AG09319 (cell line): ENCODE measurements around the gene LFNG.

Experiments used
- DNase-seq: peaks from one replicate; pipeline ENCODE4 v3.0.0-alpha.2; 2010; ENCODE audit warnings: low read depth; ENCODE audit errors: extremely low read depth
- TF ChIP-seq, protein P1 (sequence below): IDR thresholded peaks from 2 replicates; pipeline ENCODE4 v1.5.1; 2011; ENCODE audit warnings: low read depth, mild to moderate bottlenecking, inconsistent platforms, low read length, moderate library complexity

LFNG gene

DNA sequence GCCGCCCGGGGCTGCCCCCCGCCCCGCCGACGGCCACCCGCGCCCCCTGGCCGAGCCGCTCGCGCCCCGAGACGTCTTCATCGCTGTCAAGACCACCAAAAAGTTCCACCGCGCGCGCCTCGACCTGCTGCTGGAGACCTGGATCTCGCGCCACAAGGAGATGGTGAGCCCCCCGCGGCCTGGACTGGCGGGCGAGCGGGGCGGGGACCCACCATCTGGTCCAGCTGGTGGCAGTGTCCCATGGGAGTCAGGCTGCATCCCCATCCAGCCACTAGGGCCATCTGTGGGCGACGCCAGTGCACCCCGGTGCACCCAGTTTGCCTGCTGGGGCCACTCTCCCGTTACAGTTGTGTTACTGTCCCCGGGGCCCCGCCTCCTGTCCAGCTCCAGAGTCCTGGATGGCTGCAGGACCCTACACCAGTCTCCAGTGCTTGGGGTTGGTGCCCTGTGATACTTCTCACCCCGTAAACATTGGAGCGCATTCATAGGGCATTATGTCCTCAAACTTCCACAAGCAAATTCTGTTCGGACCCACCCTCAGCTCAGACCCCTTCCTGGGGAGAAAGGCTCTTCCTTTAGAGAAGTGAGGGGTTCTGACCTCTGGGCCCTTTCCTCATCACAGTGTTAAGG, 672 bp downstream of the LFNG start:
- TF ChIP-seq, protein P1, sequence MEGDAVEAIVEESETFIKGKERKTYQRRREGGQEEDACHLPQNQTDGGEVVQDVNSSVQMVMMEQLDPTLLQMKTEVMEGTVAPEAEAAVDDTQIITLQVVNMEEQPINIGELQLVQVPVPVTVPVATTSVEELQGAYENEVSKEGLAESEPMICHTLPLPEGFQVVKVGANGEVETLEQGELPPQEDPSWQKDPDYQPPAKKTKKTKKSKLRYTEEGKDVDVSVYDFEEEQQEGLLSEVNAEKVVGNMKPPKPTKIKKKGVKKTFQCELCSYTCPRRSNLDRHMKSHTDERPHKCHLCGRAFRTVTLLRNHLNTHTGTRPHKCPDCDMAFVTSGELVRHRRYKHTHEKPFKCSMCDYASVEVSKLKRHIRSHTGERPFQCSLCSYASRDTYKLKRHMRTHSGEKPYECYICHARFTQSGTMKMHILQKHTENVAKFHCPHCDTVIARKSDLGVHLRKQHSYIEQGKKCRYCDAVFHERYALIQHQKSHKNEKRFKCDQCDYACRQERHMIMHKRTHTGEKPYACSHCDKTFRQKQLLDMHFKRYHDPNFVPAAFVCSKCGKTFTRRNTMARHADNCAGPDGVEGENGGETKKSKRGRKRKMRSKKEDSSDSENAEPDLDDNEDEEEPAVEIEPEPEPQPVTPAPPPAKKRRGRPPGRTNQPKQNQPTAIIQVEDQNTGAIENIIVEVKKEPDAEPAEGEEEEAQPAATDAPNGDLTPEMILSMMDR: no peak
- no peak for DNase-seq

GRCh38 chr7:2520761-2521290, 1.3 kb downstream of the LFNG start:
- no peak for DNase-seq
- TF ChIP-seq, protein P1: no peak

DNA sequence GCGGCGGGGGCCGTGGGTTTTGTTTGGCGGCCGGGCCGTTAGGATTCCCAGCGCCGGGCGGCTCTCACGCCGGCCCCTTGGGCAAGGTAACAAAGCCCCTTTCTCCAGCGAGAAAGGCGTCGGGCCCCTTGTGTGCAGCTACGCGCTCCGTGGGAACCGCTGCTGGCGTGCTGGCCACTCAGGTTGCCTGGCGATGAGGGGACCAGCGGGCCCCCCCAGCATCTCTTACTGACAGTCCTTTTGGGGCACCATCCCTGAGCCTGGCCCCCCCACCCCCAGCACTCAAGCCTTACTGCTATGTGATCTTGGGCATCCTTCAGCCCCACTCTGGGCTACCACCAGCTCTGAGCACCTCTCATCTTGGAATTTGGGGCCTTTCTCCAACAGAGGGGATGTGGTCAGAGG, 1.8 kb downstream of the LFNG start:
- TF ChIP-seq, protein P1: no peak
- no peak for DNase-seq

DNA sequence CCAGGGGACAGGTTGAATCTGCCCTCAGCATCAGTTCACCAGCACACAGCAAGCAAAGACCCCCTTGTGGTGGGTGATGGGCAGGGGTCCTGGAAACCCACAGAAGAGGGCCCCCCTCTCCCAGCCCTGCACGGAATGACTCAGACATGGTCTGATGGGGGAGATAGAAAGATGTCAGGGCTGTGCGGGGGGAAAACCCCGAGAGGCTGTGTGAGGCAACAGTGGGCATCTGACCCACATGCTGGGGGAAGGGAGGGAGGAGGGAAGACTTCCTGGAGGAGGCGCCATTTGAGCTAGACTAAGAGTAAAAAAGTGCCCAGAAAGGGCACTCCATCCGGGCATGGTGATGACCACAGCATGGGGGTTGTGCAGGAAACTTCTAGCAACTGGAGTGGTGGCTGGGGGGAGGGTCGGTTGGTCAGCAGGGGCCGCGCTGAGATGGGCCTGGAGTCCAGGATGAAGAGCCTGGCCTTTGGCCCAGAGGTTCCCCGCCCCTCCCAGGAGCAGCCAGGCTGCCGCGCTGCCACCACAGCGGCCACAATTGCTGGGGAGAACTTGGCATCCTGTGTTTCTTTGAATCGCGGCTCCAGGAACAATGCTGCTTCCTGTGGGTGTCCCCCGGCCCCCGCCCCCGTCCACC, 2.5 kb downstream of the LFNG start:
- DNase-seq: no peak
- TF ChIP-seq, protein P1: no peak

DNA sequence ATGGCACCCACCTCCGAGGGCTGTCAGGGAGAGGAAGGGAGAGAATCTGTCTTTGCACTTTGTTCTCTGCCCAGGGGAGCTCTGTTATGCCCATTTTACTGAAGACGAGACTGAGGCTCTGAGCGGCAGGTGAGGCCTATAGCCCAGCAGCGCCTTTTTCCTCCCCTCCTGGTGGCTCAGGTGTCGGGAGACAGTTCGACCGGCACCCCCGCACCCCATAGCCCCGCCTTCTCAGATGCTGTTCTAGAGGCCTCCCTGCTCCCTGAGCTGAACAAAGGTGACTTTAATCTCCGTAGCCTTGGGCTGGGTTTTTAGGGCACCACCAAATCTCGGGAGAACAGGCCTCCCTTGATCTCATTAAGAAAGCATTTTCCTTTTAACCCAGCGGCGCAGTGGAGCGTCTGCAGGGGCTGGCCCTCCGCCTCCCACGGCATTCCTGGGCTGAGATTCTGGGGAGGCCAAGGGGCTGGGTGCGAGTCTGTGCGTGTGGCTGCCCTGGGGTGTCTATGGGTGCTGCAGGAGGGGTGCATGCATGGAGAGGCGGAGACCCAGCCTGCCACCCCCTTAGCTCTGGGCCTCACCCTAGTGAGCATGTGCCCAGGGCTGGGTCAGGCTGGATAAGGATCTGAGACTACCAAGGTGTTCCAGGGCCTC, 3.3 kb downstream of the LFNG start:
- DNase-seq: no peak
- TF ChIP-seq, protein P1: no peak

GRCh38 chr7:2523461-2523936, 3.9 kb downstream of the LFNG start:
- DNase-seq: no peak

More at GRCh38 chr7:2523461-2523936, 3.9 kb downstream of the LFNG start:
- TF ChIP-seq, protein P1: no peak
